DMS153 (cell line): Measurements from ENCODE around the gene CDS1.
"Not testable (repeated sequence)": the region's sequence is repeated elsewhere in the genome, so short reads cannot be mapped to it uniquely, and the experiment has no call there.

Experiments used
- DNase-seq: peaks from one replicate; lab custom pipeline; 2025; lab: John Stamatoyannopoulos, UW

The CDS1 gene

GRCh38 chr4:84673475-84674240 lies 90.7 kb downstream of the CDS1 start:
- no peak for DNase-seq

GRCh38 chr4:84677093-84677492 lies 94.2 kb downstream of the CDS1 start:
- DNase-seq, result no peak

- DNase-seq, result no peak
These were observed 95.1 kb downstream of the CDS1 start for GRCh38 chr4:84677995-84678394.

GRCh38 chr4:84678976-84679744 lies 96.2 kb downstream of the CDS1 start:
- DNase-seq, result no peak

- no peak for DNase-seq
These were observed 98.0 kb downstream of the CDS1 start for GRCh38 chr4:84680956-84681355.

- DNase-seq, result no peak
These were observed 98.8 kb downstream of the CDS1 start for GRCh38 chr4:84681486-84682274.

- not testable (repeated sequence) for DNase-seq
These were observed 99.7 kb downstream of the CDS1 start for GRCh38 chr4:84682661-84683060.

GRCh38 chr4:84683064-84683850 lies 100.3 kb downstream of the CDS1 start:
- no peak for DNase-seq

- DNase-seq, result no peak
These were observed 101.4 kb downstream of the CDS1 start for GRCh38 chr4:84684361-84684760.

- DNase-seq, result no peak
These were observed 102.2 kb downstream of the CDS1 start for GRCh38 chr4:84685105-84685504.

- DNase-seq, result no peak
These were observed 105.7 kb downstream of the CDS1 start for GRCh38 chr4:84688605-84689004.

GRCh38 chr4:84689197-84689596 lies 106.3 kb downstream of the CDS1 start:
- DNase-seq, result no peak

GRCh38 chr4:84690481-84690880 lies 107.6 kb downstream of the CDS1 start:
- DNase-seq, result no peak

- no peak for DNase-seq
These were observed 108.3 kb downstream of the CDS1 start for GRCh38 chr4:84691170-84691691.

GRCh38 chr4:84691800-84692199 lies 108.9 kb downstream of the CDS1 start:
- DNase-seq, result no peak

- no peak for DNase-seq
These were observed 114.2 kb downstream of the CDS1 start for GRCh38 chr4:84697159-84697558.

GRCh38 chr4:84697615-84698201 lies 114.8 kb downstream of the CDS1 start:
- DNase-seq, result no peak

- no peak for DNase-seq
These were observed 116.2 kb downstream of the CDS1 start for GRCh38 chr4:84699001-84699671.
